Measurements from ENCODE around the gene GTF2I. TPM values are rescaled to one million over a fixed set of nuclear protein-coding genes. Genes with fewer than 3 reads are reported as not detected.

The GTF2I gene
- total and polyA plus RNA-seq, 2 experiments from 2014 or later: 204 to 219 TPM

DNA sequence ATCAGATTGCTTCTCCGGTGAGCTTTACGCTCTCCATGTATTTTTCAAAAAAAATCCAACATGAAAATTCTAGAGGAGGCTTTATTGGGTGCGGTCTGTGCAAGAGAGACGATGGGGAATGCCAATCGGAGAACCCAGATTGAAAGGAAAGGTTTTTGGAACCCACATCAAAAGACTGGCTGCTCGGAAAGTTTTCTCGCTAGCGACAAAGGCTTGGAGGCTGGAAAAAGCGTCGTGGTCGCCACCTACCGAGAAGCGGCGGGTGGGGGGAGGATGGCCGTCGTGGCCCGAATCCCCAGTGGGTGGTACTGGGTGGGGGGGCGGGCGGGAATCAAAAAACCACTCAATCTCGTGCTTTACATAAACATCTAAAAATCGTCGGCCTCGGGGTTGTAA is 1.1 kb upstream of the GTF2I start:
- no peak for ATAC-seq

DNA sequence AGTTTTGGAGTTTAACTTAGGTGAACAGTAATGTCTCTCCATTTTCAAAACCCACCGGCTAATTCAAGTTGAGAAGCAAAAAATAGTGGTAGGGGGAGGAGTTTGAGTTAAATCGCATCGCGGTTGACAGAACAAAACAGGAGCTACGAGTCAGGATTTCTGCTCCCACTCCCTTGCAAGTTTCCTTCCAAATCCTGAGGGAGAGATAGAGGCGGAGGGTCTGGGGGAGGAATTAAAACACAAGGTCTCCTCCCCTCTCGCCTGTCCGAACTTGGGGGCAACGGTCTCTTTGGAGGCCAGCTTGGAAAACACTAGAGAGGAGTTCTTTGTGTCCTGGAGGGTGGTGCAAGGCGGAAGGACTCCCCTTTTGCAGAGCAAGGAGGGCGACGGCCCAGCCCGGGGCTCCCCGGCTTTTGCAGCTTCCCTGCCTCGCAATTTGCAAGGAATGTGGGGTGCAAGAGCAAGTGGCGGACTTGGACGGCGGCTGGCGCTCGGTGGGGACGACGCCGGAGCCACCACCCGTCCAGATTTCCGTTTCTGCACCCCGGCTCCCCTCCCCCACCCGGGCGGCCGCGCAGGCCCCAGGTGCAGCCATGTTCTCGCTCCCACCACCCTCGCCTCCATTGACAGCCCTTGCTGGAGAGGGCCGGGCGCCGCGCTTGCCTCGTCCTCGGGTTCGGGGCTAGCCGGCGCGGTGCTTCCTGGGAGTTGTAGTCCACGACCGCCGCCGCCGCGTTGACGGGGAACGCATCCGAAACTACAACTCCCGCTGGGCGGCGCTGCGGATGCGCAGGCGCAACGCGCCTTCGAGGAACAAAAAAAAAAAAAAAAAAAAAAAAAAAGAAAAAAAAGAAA is 454 bp upstream of the GTF2I start:
- no peaks in the 10 kb centered on the region for H3K27me3 ChIP-seq (ENCODE audit: insufficient read depth)
- 0 out of 2 replicates have a peak overlapping the region, but pooled peaks have one; percentile 61 for H2AFZ ChIP-seq
- Mint-ChIP-seq H3K36me3 (ENCODE audit: low read depth) (peaks cover 30% of the 10 kb centered on the region), H3K27ac (peak overlapping the region; percentile 98), H3K4me1 (peaks cover 49% of the 10 kb centered on the region), H3K4me3 (peak overlapping the region; percentile 79), H3K27me3 (ENCODE audit: insufficient read depth, low read depth, poor library complexity) (peaks cover 33% of the 10 kb centered on the region), H3K9me3 (peaks cover 10% of the 10 kb centered on the region)
- DNase-seq (ENCODE audit: low spot score): peak; percentile 99
- no peaks in the 10 kb centered on the region for H3K9me2 ChIP-seq (ENCODE audit: insufficient read depth)
- H3K4me3 ChIP-seq: peak overlapping the region; percentile 75
- H3K27ac ChIP-seq (ENCODE audit: low read depth): peak overlapping the region; percentile 100
- peaks cover 34% of the 10 kb centered on the region for H3K4me1 ChIP-seq (ENCODE audit: insufficient read depth)
- H3K79me2 ChIP-seq (replicated peaks; ENCODE audit: insufficient read depth): peaks cover 32% of the 10 kb centered on the region
- peaks cover 23% of the 10 kb centered on the region for H3F3A ChIP-seq (replicated peaks; ENCODE audit: low read depth)
- peak; percentile 76 for ATAC-seq
- H3K4me2 ChIP-seq: peak overlapping the region; percentile 87
- no peaks in the 10 kb centered on the region for H3K36me3 ChIP-seq (ENCODE audit: insufficient read depth)
- no peaks in the 10 kb centered on the region for H4K20me1 ChIP-seq (replicated peaks; ENCODE audit: insufficient read depth)
- TF ChIP-seq NANOG (IDR thresholded peaks at IDR 0.05; ENCODE audit: borderline replicate concordance) (no peak), JUNB (IDR thresholded peaks at IDR 0.05; ENCODE audit: unreplicated experiment) (no peak), CREB1 (CRISPR knock-in tag; IDR thresholded peaks at IDR 0.05; ENCODE audit: low read depth) (peak; percentile 65; the same call in 1 of the 2 replicates), EZH2phosphoT487 (IDR thresholded peaks at IDR 0.05; ENCODE audit: unreplicated experiment) (no peak), STAT1 (IDR thresholded peaks at IDR 0.05; ENCODE audit: unreplicated experiment) (no peak), EZH2 (IDR thresholded peaks at IDR 0.05; ENCODE audit: low read depth, unreplicated experiment) (no peak)
- TF ChIP-seq, protein P1, sequence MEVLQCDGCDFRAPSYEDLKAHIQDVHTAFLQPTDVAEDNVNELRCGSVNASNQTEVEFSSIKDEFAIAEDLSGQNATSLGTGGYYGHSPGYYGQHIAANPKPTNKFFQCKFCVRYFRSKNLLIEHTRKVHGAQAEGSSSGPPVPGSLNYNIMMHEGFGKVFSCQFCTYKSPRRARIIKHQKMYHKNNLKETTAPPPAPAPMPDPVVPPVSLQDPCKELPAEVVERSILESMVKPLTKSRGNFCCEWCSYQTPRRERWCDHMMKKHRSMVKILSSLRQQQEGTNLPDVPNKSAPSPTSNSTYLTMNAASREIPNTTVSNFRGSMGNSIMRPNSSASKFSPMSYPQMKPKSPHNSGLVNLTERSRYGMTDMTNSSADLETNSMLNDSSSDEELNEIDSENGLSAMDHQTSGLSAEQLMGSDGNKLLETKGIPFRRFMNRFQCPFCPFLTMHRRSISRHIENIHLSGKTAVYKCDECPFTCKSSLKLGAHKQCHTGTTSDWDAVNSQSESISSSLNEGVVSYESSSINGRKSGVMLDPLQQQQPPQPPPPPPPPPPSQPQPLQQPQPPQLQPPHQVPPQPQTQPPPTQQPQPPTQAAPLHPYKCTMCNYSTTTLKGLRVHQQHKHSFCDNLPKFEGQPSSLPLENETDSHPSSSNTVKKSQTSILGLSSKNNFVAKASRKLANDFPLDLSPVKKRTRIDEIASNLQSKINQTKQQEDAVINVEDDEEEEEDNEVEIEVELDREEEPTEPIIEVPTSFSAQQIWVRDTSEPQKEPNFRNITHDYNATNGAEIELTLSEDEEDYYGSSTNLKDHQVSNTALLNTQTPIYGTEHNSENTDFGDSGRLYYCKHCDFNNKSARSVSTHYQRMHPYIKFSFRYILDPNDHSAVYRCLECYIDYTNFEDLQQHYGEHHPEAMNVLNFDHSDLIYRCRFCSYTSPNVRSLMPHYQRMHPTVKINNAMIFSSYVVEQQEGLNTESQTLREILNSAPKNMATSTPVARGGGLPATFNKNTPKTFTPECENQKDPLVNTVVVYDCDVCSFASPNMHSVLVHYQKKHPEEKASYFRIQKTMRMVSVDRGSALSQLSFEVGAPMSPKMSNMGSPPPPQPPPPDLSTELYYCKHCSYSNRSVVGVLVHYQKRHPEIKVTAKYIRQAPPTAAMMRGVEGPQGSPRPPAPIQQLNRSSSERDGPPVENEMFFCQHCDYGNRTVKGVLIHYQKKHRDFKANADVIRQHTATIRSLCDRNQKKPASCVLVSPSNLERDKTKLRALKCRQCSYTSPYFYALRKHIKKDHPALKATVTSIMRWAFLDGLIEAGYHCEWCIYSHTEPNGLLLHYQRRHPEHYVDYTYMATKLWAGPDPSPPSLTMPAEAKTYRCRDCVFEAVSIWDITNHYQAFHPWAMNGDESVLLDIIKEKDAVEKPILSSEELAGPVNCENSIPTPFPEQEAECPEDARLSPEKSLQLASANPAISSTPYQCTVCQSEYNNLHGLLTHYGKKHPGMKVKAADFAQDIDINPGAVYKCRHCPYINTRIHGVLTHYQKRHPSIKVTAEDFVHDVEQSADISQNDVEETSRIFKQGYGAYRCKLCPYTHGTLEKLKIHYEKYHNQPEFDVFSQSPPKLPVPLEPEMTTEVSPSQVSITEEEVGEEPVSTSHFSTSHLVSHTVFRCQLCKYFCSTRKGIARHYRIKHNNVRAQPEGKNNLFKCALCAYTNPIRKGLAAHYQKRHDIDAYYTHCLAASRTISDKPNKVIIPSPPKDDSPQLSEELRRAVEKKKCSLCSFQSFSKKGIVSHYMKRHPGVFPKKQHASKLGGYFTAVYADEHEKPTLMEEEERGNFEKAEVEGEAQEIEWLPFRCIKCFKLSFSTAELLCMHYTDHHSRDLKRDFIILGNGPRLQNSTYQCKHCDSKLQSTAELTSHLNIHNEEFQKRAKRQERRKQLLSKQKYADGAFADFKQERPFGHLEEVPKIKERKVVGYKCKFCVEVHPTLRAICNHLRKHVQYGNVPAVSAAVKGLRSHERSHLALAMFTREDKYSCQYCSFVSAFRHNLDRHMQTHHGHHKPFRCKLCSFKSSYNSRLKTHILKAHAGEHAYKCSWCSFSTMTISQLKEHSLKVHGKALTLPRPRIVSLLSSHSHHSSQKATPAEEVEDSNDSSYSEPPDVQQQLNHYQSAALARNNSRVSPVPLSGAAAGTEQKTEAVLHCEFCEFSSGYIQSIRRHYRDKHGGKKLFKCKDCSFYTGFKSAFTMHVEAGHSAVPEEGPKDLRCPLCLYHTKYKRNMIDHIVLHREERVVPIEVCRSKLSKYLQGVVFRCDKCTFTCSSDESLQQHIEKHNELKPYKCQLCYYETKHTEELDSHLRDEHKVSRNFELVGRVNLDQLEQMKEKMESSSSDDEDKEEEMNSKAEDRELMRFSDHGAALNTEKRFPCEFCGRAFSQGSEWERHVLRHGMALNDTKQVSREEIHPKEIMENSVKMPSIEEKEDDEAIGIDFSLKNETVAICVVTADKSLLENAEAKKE (CRISPR knock-in tag; IDR thresholded peaks at IDR 0.05): no peak

More for the DNA sequence above, 1.1 kb upstream of the GTF2I start:
- peaks cover 30% of the 10 kb centered on the region for H3K36me3 Mint-ChIP-seq (ENCODE audit: low read depth)
- Histone ChIP-seq H3K79me2 (replicated peaks; ENCODE audit: insufficient read depth) (peaks cover 26% of the 10 kb centered on the region), H3K4me3 (peak overlapping the region; percentile 75), H3K4me1 (ENCODE audit: insufficient read depth) (peaks cover 33% of the 10 kb centered on the region), H3K27ac (ENCODE audit: low read depth) (peak overlapping the region; percentile 100), H4K20me1 (replicated peaks; ENCODE audit: insufficient read depth) (no peaks in the 10 kb centered on the region), H3K4me2 (peak overlapping the region; percentile 87), H3K36me3 (ENCODE audit: insufficient read depth) (no peaks in the 10 kb centered on the region), H3F3A (replicated peaks; ENCODE audit: low read depth) (peaks cover 23% of the 10 kb centered on the region), H3K27me3 (ENCODE audit: insufficient read depth) (no peaks in the 10 kb centered on the region), H2AFZ (no peak overlapping the region), H3K9me2 (ENCODE audit: insufficient read depth) (no peaks in the 10 kb centered on the region)
- peaks cover 10% of the 10 kb centered on the region for H3K9me3 Mint-ChIP-seq
- peaks cover 31% of the 10 kb centered on the region for H3K27me3 Mint-ChIP-seq (ENCODE audit: insufficient read depth, low read depth, poor library complexity)
- no peak for TF ChIP-seq ZNF331 (CRISPR knock-in tag; IDR thresholded peaks at IDR 0.05; ENCODE audit: low read depth)
- TF ChIP-seq, protein P2, sequence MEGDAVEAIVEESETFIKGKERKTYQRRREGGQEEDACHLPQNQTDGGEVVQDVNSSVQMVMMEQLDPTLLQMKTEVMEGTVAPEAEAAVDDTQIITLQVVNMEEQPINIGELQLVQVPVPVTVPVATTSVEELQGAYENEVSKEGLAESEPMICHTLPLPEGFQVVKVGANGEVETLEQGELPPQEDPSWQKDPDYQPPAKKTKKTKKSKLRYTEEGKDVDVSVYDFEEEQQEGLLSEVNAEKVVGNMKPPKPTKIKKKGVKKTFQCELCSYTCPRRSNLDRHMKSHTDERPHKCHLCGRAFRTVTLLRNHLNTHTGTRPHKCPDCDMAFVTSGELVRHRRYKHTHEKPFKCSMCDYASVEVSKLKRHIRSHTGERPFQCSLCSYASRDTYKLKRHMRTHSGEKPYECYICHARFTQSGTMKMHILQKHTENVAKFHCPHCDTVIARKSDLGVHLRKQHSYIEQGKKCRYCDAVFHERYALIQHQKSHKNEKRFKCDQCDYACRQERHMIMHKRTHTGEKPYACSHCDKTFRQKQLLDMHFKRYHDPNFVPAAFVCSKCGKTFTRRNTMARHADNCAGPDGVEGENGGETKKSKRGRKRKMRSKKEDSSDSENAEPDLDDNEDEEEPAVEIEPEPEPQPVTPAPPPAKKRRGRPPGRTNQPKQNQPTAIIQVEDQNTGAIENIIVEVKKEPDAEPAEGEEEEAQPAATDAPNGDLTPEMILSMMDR (conservative IDR thresholded peaks at IDR 0.05; ENCODE audit: low read depth in 2 of 2): peak in 1 of 2 experiments; percentile 29; a peak in 1 of 4 replicates
- peak overlapping the region; percentile 98 for H3K27ac Mint-ChIP-seq
- H3K4me1 Mint-ChIP-seq: peaks cover 47% of the 10 kb centered on the region
- DNase-seq (ENCODE audit: low spot score): peak; percentile 63
- H3K4me3 Mint-ChIP-seq: peak overlapping the region; percentile 79
